D721Med (cell line): ENCODE measurements around the gene CDX2.

ENCODE experiments used
- DNase-seq: peaks from one replicate; pipeline ENCODE4 v3.0.0; 2011; ENCODE audit warnings: low spot score; ENCODE audit not compliant: insufficient read length
- FAIRE-seq: peaks from 2 replicates; lab custom pipeline; 2011; peaks lifted over from hg19 to GRCh38; lab: Jason Lieb, UNC
- TF ChIP-seq, protein P1 (sequence below): IDR thresholded peaks from 2 replicates; pipeline ENCODE4 v1.5.1; 2012; ENCODE audit warnings: mild to moderate bottlenecking, control low read depth; ENCODE audit not compliant: insufficient read depth; ENCODE audit errors: missing control alignments

CDX2 gene

DNA sequence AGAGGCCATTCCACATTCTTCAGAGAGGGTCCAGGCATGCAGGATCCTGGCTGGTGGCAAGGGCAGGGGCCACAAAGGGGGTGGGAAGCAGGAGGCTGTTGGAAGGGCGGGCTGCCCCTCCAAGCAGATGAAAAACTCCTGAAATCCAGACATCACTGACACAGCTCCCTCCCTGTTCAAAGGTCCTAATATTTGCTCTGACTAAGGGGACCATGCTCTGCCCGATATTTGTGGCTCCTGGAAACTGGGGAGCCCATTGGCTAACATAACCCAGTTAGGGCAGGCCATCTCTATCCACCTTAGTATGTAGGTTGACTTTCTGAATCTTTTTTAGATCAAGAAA, 3.3 kb upstream of the CDX2 start:
- no peak for DNase-seq
- no peak for FAIRE-seq
- TF ChIP-seq, protein P1, sequence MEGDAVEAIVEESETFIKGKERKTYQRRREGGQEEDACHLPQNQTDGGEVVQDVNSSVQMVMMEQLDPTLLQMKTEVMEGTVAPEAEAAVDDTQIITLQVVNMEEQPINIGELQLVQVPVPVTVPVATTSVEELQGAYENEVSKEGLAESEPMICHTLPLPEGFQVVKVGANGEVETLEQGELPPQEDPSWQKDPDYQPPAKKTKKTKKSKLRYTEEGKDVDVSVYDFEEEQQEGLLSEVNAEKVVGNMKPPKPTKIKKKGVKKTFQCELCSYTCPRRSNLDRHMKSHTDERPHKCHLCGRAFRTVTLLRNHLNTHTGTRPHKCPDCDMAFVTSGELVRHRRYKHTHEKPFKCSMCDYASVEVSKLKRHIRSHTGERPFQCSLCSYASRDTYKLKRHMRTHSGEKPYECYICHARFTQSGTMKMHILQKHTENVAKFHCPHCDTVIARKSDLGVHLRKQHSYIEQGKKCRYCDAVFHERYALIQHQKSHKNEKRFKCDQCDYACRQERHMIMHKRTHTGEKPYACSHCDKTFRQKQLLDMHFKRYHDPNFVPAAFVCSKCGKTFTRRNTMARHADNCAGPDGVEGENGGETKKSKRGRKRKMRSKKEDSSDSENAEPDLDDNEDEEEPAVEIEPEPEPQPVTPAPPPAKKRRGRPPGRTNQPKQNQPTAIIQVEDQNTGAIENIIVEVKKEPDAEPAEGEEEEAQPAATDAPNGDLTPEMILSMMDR = no peak

DNA sequence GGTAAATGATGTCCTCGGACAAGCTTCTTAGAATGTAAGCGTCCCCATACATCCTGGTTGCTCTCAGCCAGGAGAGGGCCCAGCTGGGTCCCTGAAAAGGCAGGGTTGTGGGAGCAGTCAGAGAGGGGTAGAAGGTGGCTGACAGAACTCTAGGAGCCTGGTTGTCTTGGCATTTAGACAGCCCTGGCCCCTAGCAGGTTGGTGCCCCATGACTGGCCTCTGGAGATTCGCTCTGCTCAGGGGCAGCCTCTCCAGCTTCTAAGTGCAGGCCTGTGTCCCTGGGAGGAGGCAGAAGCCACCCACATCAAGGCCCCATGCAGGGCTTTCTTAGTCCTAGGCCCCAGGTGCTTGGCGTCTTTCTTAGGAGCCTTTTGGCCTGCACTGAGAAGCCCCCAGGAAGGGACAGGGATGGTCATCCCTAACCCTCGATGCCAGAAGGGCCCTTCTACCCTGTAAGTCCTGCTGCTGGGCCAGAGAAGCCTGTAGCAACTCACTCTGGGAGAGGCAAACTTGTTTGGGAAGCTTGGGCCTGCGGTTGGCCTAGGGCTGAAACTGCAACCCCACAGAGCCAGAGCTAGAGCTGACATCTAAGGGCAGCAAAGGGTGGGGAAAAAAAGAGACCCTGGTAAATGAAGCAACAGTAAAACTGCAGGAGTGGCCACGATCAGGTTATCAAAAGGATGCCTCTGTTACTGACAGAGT, 2.8 kb upstream of the CDX2 start:
- DNase-seq = no peak
- TF ChIP-seq, protein P1 = no peak
- no peak for FAIRE-seq

DNA sequence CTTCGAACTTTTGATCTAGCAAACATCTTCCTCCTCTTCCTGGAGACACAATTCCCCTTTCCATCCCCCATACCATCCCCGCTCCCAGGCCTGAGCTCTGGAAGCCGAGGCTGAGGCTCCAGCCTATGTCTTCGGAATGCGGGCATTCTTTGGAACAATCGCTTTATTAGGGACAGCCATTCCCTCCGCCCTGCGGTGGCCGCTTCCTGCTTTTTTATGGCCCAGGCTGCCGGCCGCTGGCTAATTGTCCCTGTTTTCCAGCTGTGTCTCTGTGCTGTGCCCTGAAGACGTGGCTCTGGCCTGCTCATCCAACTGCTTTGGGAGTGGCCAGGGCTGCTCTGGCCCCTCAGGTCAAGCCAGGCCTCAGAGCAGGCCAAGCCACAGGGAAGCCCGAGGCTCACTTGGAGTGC, 2.1 kb upstream of the CDX2 start:
- FAIRE-seq (no peak), DNase-seq (no peak)
- TF ChIP-seq, protein P1 = no peak

DNA sequence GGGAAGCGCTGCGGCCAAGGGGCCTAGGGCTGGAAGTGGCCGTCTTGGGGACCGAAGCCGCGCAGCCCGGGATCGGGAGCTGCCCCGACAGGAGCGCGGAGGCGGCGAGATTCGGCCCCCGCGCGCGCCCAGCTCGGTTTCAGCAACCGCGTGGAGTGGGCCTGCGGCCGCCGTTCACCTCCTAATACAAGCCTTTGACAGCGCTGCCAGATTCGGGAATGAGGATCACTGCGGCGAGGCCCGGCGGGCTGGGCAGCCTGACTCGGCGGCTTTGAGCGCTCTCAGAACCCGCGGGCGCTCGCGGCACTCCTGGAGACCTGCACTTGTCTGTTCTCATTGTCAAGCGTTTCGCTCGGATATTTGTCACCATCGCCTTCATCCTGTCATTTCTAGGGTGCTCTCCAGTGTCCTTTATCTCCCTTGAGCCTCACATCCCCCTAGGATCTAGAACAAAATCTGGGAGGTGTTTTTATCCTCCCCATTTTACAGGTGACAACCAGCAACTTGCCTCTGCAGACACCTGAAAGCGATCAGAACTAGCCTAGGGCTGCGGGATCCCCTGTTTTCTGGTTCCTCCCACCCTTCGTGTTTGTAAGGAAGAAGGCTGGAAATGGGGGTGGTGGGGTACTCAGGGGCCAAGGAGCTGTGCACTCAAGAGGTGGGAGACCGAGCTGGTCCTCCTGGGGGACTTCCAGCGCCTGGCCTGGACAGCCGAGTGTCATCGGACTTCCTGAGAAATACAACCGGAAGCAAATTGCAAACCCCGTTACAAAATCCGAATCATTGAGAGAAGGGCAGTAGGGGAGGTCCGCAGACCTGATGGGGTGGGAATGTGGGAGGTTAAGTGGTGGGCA, 1.5 kb upstream of the CDX2 start:
- TF ChIP-seq, protein P1 = no peak
- DNase-seq (no peak), FAIRE-seq (no peak)

DNA sequence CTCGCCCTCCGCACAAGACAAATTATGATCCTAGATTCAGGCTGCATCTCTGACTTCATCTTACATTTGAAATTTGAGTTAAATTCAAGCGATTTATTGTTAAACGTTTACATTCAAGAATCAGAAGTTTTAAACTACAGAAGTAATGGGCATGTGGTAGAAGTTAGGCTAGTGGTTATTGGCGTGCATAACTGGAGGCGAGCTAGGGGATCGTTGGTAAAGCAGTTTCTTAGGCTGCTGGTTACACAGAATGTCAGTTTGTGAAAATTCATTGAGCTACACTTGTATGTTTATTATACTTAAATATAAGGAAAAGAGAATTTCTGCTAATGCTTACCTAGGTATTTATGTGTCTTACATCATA, 733 bp upstream of the CDX2 start:
- FAIRE-seq (no peak), DNase-seq (no peak)
- TF ChIP-seq, protein P1 = no peak

DNA sequence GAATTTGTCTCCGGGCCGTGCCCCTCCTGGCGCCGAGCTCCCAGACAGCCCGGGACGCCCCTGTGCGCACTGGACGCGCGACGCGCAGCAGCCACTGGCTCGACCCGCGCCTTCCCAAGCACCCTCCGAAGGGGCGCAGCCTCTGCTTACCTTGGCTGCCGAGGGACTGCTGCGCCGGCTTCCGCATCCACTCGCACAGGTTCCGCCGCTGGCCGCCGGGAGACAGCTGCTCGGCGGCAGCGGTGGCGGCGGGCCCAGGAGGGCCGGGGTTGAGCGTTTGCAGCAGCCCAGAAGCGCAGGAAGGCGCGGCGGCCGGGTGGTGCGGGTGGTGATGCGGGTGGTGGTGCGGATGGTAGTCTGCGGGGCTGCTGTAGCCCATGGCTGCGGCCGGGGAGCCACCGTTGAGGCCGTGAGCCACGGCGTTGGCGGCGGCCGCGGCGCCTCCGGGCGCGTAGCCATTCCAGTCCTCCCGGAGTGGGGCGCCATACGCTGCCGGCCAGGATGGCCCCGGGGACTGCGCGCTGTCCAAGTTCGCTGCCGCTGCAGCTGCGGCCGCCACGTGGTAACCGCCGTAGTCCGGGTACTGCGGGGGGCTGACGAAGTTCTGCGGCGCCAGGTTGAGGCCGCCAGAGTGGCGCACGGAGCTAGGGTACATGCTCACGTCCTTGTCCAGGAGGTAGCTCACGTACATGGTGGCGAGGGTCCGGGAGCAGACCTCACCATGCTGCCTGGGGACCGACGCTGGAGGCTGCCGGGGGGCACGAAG, 616 bp downstream of the CDX2 start:
- FAIRE-seq (no peak), DNase-seq (no peak)
- TF ChIP-seq, protein P1 = no peak
